Cardiac ventricle fibroblast (primary cell): ENCODE measurements around the gene LYPD6B. TPM values are rescaled to one million over a fixed set of nuclear protein-coding genes. Genes with fewer than 3 reads are reported as not detected.

Experiments used
- total RNA-seq: library from RNA; depleted of rRNA; stranded (reverse); fragments of >200 nt; gene quantifications from 2 replicates; pipeline ENCODE4 v1.2.3, GENCODE V29; 2015

LYPD6B gene, protein sequence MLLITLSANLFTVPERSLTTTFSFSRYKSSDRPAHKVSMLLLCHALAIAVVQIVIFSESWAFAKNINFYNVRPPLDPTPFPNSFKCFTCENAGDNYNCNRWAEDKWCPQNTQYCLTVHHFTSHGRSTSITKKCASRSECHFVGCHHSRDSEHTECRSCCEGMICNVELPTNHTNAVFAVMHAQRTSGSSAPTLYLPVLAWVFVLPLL
- total RNA-seq: not detected in 2 replicates

GRCh38 chr2:149038442-149039212 lies at the start of gene LYPD6B:
TSS of gene LYPD6B (plus strand) at chr2:149038699. CDS start at chr2:149130949, 92,250 bp downstream.

Other genes with a start within 250 kb of the LYPD6B start
- 0.05 and 0.25 TPM in 2 replicates for gene KIF5C, start 163.5 kb upstream of the LYPD6B start, total RNA-seq